Neural cell (in vitro differentiated cells): ENCODE measurements around the gene MRPL52. TPM values are rescaled to one million over a fixed set of nuclear protein-coding genes. Genes with fewer than 3 reads are reported as not detected.

Source experiments
- H2AFZ ChIP-seq: fragments of 200-600, 300-800 bp; sonication (generic), shearing (Covaris generic); 2 replicates; pipeline ENCODE4 v1.6.0; 2014; ENCODE audit warnings: low read depth, mild to moderate bottlenecking, antibody characterized with exemption, low read length, moderate library complexity
- H3F3A ChIP-seq: fragments of 200-600 bp; shearing (Covaris generic); 2 replicates; pipeline ENCODE4 v1.6.1; 2016; ENCODE audit warnings: mild to moderate bottlenecking, moderate library complexity, mixed read lengths, antibody characterized with exemption, low read length; ENCODE audit not compliant: insufficient read depth, poor library complexity, severe bottlenecking
- H3K27ac ChIP-seq: fragments of 200-600, 300-800 bp; sonication (generic), shearing (Covaris generic); 2 replicates; pipeline ENCODE4 v1.5.1; 2014; ENCODE audit warnings: mild to moderate bottlenecking, low read length, moderate library complexity
- H3K27me3 ChIP-seq: fragments of 300-800, 200-600 bp; sonication (generic), shearing (Covaris generic); 2 replicates; pipeline ENCODE4 v1.6.0; 2014; ENCODE audit warnings: mild to moderate bottlenecking, low read depth, low read length, moderate library complexity; ENCODE audit not compliant: insufficient read depth
- H3K36me3 ChIP-seq: fragments of 300-800, 200-600 bp; sonication (generic), shearing (Covaris generic); 2 replicates; pipeline ENCODE4 v1.5.1; 2014; ENCODE audit warnings: mild to moderate bottlenecking, antibody characterized with exemption, low read length, moderate library complexity; ENCODE audit not compliant: insufficient read depth
- H3K4me2 ChIP-seq: fragments of 300-800, 200-600 bp; sonication (generic), shearing (Covaris generic); 2 replicates; pipeline ENCODE4 v1.6.0; 2014; ENCODE audit warnings: mild to moderate bottlenecking, low read length
- H3K4me3 ChIP-seq: fragments of 300-800, 200-600 bp; sonication (generic), shearing (Covaris generic); 2 replicates; pipeline ENCODE4 v1.5.1; 2014; ENCODE audit warnings: mild to moderate bottlenecking, low read length, moderate library complexity
- H3K79me2 ChIP-seq: fragments of 200-600 bp; shearing (Covaris generic); replicated peaks from 2 replicates; pipeline ENCODE4 v1.6.0; 2014; ENCODE audit warnings: mild to moderate bottlenecking, low read length, moderate library complexity; ENCODE audit not compliant: insufficient read depth
- H3K9ac ChIP-seq: fragments of 300-800, 200-600 bp; sonication (generic), shearing (Covaris generic); 2 replicates; pipeline ENCODE4 v1.6.1; 2016; ENCODE audit warnings: mild to moderate bottlenecking, low read length, mixed read lengths
- H3K9me2 ChIP-seq: fragments of 200-600 bp; shearing (Covaris generic); 2 replicates; pipeline ENCODE4 v1.6.1; 2016; ENCODE audit warnings: mild to moderate bottlenecking, low read length, mixed read lengths; ENCODE audit not compliant: insufficient read depth
- H3K9me3 ChIP-seq: fragments of 200-600, 300-800 bp; sonication (generic), shearing (Covaris generic); 2 replicates; pipeline ENCODE4 v1.6.1; 2016; ENCODE audit warnings: mild to moderate bottlenecking, mixed run types, low read length, moderate library complexity, mixed read lengths
- H4K20me1 ChIP-seq: fragments of 200-600 bp; shearing (Covaris generic); 2 replicates; pipeline ENCODE4 v1.6.1; 2016; ENCODE audit warnings: mild to moderate bottlenecking, mixed run types; ENCODE audit not compliant: insufficient read depth
- CTCF ChIP-seq: fragments of 450-650 bp; IDR thresholded peaks from 2 replicates; pipeline ENCODE4 v1.5.1; 2014; ENCODE audit warnings: antibody characterized with exemption, mild to moderate bottlenecking, moderate library complexity; ENCODE audit not compliant: poor library complexity, severe bottlenecking
- EP300 ChIP-seq: fragments of 450-650 bp; conservative IDR thresholded peaks from 2 replicates; pipeline ENCODE4 v1.6.1; 2014; ENCODE audit warnings: antibody characterized with exemption, mild to moderate bottlenecking, moderate library complexity; ENCODE audit not compliant: poor library complexity, severe bottlenecking
- EZH2 ChIP-seq: fragments of 200-600, 300-800 bp; shearing (Covaris generic), sonication (generic); IDR thresholded peaks from 2 replicates; pipeline ENCODE4 v1.6.1; 2014; ENCODE audit warnings: antibody characterized with exemption, low read length, borderline replicate concordance, mild to moderate bottlenecking; ENCODE audit not compliant: insufficient read depth, poor library complexity, severe bottlenecking
- MXI1 ChIP-seq: fragments of 450-650 bp; conservative IDR thresholded peaks from 2 replicates; pipeline ENCODE4 v1.6.1; 2014; ENCODE audit warnings: antibody characterized with exemption, mild to moderate bottlenecking; ENCODE audit not compliant: poor library complexity, severe bottlenecking
- POLR2AphosphoS5 ChIP-seq: IDR thresholded peaks from 2 replicates; pipeline ENCODE4 v1.6.1; 2012
- RAD21 ChIP-seq: fragments of 450-650 bp; conservative IDR thresholded peaks from 2 replicates; pipeline ENCODE4 v1.6.1; 2014; ENCODE audit warnings: antibody characterized with exemption, mild to moderate bottlenecking, moderate library complexity
- SMC3 ChIP-seq: fragments of 450-650 bp; conservative IDR thresholded peaks from 2 replicates; pipeline ENCODE4 v1.6.1; 2014; ENCODE audit warnings: antibody characterized with exemption, mild to moderate bottlenecking, moderate library complexity; ENCODE audit not compliant: poor library complexity
- TAF1 ChIP-seq: IDR thresholded peaks from 2 replicates; pipeline ENCODE4 v1.6.1; 2012; ENCODE audit warnings: low read depth
- polyA plus RNA-seq: library from polyadenylated mRNA; depleted of rRNA; stranded (reverse); fragments of >200 nt; gene quantifications from 2 replicates; pipeline ENCODE4 v1.2.3, GENCODE V29; 2014
- TF ChIP-seq, protein P1 (sequence below): IDR thresholded peaks from 2 replicates; pipeline ENCODE4 v1.6.1; 2012; ENCODE audit warnings: borderline replicate concordance

Gene MRPL52
- polyA plus RNA-seq, 1 donor from 2014 or later, result 161 TPM

DNA sequence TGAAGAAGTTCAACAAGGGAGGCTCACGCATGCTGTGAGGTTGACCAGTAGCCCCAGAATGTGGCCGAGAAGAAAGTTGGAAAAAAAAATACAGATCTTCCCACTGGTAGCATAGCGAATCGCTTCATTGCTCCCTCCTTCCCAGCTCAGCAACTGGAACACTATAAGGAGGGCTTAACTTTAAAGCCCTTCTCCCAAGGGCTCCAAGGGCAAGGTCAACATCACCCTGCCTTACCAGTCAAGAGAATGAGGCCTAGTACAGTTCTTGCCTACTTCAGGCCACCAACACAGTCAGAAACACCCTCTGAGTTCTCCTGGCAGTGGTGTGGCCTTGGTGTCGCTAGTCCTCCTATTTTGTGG, 48.8 kb upstream of the MRPL52 start:
- no peak overlapping the region for H3K4me3 ChIP-seq
- TF ChIP-seq CTCF (no peak), SMC3 (no peak), TAF1 (no peak), EP300 (no peak), MXI1 (no peak), RAD21 (no peak), EZH2 (no peak), POLR2AphosphoS5 (no peak)
- TF ChIP-seq, protein P1, sequence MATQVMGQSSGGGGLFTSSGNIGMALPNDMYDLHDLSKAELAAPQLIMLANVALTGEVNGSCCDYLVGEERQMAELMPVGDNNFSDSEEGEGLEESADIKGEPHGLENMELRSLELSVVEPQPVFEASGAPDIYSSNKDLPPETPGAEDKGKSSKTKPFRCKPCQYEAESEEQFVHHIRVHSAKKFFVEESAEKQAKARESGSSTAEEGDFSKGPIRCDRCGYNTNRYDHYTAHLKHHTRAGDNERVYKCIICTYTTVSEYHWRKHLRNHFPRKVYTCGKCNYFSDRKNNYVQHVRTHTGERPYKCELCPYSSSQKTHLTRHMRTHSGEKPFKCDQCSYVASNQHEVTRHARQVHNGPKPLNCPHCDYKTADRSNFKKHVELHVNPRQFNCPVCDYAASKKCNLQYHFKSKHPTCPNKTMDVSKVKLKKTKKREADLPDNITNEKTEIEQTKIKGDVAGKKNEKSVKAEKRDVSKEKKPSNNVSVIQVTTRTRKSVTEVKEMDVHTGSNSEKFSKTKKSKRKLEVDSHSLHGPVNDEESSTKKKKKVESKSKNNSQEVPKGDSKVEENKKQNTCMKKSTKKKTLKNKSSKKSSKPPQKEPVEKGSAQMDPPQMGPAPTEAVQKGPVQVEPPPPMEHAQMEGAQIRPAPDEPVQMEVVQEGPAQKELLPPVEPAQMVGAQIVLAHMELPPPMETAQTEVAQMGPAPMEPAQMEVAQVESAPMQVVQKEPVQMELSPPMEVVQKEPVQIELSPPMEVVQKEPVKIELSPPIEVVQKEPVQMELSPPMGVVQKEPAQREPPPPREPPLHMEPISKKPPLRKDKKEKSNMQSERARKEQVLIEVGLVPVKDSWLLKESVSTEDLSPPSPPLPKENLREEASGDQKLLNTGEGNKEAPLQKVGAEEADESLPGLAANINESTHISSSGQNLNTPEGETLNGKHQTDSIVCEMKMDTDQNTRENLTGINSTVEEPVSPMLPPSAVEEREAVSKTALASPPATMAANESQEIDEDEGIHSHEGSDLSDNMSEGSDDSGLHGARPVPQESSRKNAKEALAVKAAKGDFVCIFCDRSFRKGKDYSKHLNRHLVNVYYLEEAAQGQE, result no peak
- no peaks in the 10 kb centered on the region for H3K9me3 ChIP-seq
- no peak overlapping the region for H3K27ac ChIP-seq
- no peak overlapping the region for H2AFZ ChIP-seq
- H3K9ac ChIP-seq, result no peak overlapping the region
- H3K9me2 ChIP-seq, result no peaks in the 10 kb centered on the region
- H3K79me2 ChIP-seq, result no peaks in the 10 kb centered on the region
- H3K4me2 ChIP-seq, result no peak overlapping the region
- H4K20me1 ChIP-seq, result no peaks in the 10 kb centered on the region
- no peaks in the 10 kb centered on the region for H3K36me3 ChIP-seq
- H3K27me3 ChIP-seq, result no peaks in the 10 kb centered on the region
- H3F3A ChIP-seq, result no peaks in the 10 kb centered on the region

DNA sequence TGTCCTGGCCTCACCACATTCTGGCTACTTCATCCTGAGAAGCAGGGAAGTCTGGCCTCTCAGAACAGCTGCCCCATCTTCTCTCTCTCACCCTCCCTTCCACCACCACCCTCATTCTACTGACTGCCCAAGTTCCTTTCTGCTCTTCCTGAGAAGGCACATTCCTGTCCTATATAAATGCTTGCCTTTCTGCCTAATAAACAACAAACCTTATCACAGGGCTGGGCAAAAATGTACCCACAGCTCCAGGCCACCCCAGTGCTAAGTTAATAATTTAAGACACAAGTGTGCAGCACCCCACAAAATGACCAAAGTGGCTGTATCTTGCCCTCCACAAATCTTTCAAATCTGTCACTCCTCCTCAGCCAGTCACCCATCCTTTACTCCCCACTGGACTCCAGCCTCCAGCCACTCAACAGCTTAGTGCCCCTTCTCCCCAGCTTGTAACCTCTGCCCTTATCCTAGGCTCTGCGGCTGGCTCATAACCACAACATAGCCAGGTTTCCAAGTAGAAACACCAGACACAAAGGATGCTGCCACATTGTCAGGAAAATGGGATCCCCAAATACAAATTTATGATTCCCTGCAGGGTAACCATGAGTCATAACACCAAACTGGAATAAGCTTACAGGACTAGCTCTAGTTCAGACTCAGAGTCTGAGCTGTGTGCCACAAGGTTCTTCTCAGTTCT, 48.2 kb upstream of the MRPL52 start:
- Histone ChIP-seq H3K36me3 (no peaks in the 10 kb centered on the region), H3F3A (no peaks in the 10 kb centered on the region), H3K9me2 (no peaks in the 10 kb centered on the region), H3K27me3 (no peaks in the 10 kb centered on the region), H3K4me3 (no peak overlapping the region), H3K9ac (no peak overlapping the region), H3K4me2 (no peak overlapping the region), H3K9me3 (no peaks in the 10 kb centered on the region), H3K79me2 (no peaks in the 10 kb centered on the region), H2AFZ (no peak overlapping the region), H4K20me1 (no peaks in the 10 kb centered on the region), H3K27ac (no peak overlapping the region)
- TF ChIP-seq RAD21 (no peak), SMC3 (no peak)

DNA sequence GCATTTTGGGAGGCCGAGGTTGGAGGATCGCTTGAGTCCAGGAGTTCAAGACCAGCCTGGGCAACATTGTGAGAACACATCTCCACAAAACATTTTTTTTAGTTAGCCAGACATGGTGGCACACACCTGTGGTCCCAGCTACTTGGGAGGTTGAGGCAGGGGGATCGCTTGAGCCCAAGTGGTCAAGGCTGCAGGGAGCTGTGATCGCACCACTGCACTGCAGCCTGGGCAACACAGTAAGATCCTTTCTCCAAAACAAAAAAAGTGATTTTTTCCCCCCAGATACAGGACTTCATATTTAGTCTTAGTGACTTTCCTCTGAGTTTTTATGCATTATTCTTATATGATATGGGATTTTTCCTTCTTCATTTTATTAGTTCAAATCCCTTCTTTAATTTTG, 43.0 kb upstream of the MRPL52 start:
- no peak overlapping the region for H3K4me3 ChIP-seq
- no peaks in the 10 kb centered on the region for H3K79me2 ChIP-seq
- no peaks in the 10 kb centered on the region for H3K9me2 ChIP-seq
- H3K27ac ChIP-seq, result no peak overlapping the region
- TF ChIP-seq EZH2 (no peak), CTCF (no peak), RAD21 (no peak), POLR2AphosphoS5 (no peak), SMC3 (no peak), TAF1 (no peak), EP300 (no peak), MXI1 (no peak)
- TF ChIP-seq, protein P1, result no peak
- no peaks in the 10 kb centered on the region for H3K9me3 ChIP-seq
- H3K9ac ChIP-seq, result no peak overlapping the region
- H3K27me3 ChIP-seq, result no peaks in the 10 kb centered on the region
- no peak overlapping the region for H3K4me2 ChIP-seq
- H4K20me1 ChIP-seq, result no peaks in the 10 kb centered on the region
- H2AFZ ChIP-seq, result no peak overlapping the region
- no peaks in the 10 kb centered on the region for H3F3A ChIP-seq
- H3K36me3 ChIP-seq, result no peaks in the 10 kb centered on the region
